C4-2B (cell line): ENCODE measurements around the gene AK8.

Experiments used
- ZFX ChIP-seq: fragments of 450-650 bp; IDR thresholded peaks from 2 replicates; pipeline ENCODE4 v1.6.1; 2017
- TF ChIP-seq, protein P1 (sequence below): fragments of 450-650 bp; conservative IDR thresholded peaks from 2 replicates; pipeline ENCODE4 v1.5.1; 2017; ENCODE audit warnings: mild to moderate bottlenecking

GRCh38 chr9:132770770-132771310 lies 107.2 kb downstream of the AK8 start:
- TF ChIP-seq, protein P1, sequence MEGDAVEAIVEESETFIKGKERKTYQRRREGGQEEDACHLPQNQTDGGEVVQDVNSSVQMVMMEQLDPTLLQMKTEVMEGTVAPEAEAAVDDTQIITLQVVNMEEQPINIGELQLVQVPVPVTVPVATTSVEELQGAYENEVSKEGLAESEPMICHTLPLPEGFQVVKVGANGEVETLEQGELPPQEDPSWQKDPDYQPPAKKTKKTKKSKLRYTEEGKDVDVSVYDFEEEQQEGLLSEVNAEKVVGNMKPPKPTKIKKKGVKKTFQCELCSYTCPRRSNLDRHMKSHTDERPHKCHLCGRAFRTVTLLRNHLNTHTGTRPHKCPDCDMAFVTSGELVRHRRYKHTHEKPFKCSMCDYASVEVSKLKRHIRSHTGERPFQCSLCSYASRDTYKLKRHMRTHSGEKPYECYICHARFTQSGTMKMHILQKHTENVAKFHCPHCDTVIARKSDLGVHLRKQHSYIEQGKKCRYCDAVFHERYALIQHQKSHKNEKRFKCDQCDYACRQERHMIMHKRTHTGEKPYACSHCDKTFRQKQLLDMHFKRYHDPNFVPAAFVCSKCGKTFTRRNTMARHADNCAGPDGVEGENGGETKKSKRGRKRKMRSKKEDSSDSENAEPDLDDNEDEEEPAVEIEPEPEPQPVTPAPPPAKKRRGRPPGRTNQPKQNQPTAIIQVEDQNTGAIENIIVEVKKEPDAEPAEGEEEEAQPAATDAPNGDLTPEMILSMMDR: no peak
- no peak for TF ChIP-seq ZFX
